Upper lobe of left lung (tissue), 4 donors: Measurements from ENCODE around the gene C3orf49.

ENCODE experiments used
- CTCF ChIP-seq, 6 experiments: fragments of 450-650 bp in 4 of 6; fragments of 200-600 bp in 2 of 6; sonication (generic) in 2 of 6; IDR thresholded peaks; one replicate each; pipeline ENCODE4 v1.5.1; 2016 to 2019; ENCODE audit warnings: antibody characterized with exemption in 6 of 6
- POLR2A ChIP-seq, 4 donors: fragments of 450-650 bp; IDR thresholded peaks; one replicate each; pipeline ENCODE4 v1.5.1; 2016 to 2017; ENCODE audit warnings: antibody characterized with exemption in 4 of 4, mild to moderate bottlenecking in 2 of 4

GRCh38 chr3:63808633-63809032 lies 10.5 kb upstream of the C3orf49 start:
- TF ChIP-seq POLR2A (IDR thresholded peaks at IDR 0.05) (no peak), CTCF (IDR thresholded peaks at IDR 0.05) (no peak)
